Retina (tissue), 1 donor: ENCODE data around the gene GAS2L2.
"Not testable (repeated sequence)": the region's sequence is repeated elsewhere in the genome, so short reads cannot be mapped to it uniquely, and the experiment has no call there.

ENCODE experiments used
- DNase-seq: peaks from one replicate; pipeline ENCODE4 v3.0.0-alpha.2; 2016

GAS2L2 gene

DNA sequence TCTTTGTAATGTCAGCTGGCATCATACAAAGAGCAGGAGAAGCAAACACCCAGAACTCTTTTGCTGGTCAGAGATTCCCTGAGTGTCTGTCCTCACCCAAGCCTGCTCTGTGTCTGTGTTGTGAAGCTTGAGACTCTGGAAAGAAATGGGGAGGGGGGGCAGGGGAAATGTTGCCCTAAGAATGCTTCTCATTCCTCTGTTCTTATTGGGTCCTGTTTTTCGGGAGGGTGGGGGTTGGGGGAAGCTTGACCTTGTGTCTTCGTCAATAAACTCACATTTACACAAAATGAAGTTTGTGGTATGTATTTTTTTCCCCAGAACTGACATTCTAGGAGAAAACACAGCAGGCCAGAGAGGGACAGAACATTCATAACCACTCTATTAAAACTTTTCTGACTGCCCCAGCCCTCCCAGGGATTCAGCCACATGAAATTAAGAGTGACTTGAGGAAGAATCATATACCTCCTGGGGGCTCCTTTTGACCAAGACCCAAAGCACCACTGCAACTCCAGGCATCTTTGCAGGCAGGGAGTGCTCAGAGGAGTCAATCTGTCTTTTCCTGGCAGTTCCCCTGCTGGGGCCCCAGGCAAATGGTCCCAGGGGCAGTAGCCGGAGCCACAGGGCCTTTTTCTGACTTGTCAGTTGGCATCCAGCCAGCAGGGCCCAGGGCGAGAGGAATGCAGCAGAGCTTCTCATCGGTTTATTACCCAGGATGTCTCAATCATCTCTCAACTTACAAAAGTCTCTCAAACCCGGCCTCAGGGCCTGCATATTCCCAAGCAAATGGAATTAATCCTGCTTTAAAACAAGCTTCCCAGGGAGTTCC is 26.7 kb downstream of the GAS2L2 start:
- peak; percentile 44 for DNase-seq

DNA sequence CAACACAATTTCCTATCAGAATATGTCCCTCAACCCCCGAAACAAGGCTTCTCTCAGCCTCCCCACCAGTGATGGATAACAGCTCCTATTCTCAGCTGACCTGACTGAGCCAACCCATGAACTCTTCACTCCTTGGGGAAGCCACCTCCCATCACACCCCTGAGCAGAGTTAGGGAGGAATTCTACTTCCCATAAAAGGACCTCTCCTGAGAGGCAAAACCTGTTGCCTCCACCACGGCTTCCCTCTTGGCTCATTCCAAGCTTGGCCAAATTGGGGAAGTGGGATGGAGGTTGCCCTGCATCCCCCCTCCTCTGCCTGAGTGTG is 27.3 kb downstream of the GAS2L2 start:
- no peak for DNase-seq

DNA sequence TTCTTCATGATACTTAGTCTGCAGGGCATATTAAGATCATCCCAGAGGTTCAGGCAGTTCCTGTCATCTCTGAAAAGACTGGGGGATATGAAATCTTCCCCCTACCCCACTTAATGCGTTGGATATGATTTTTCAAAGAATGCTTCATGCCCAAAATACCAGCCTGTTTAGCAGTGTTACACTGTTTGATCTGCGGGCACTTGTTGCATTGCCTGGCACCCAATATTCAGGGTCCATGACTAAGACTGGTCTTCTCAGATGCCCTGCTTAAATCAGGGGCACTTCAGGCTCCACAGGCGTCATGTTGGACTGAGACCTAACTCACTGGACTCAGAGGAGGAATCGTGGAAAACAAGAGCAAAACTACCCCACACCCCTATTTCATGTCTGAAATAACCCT is 28.0 kb downstream of the GAS2L2 start:
- DNase-seq = no peak

DNA sequence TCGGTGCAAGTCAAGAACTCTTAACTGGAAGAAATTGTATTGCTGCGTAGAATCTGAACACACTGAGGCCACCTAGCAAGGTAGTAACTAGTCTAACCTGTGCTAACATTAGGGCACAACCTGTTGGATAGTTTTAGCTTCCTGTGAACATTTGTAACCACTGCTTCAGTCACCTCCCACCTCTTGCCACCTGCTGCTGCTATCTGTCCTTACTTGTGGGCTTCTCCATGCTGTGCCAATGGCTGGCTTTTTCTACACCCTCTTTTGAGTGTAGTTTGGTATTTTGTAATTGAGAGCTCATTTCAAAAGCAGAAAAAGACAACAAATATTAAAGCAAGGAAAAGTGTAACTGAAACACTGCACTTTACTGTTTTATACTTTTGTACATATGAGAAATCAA is 29.3 kb downstream of the GAS2L2 start:
- no peak for DNase-seq

DNA sequence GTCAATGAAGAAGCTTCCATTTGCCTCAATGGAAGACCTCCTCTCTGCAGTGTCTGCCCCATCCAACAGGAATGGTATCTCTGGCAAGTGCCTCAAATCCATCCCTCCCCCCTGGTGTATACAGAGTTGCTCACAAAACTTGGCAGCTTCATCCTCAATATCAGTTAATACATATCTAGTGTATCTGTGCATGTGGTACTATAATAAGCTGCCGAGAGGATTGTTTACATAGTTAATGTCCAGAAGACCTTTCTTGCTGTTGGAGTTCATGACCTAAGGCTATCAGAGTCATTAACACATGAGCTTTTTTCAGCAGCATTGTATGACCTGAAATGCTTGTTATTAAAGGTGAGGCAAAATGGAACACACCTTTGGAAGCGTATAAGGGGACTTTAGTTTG is 35.6 kb downstream of the GAS2L2 start:
- no peak for DNase-seq

DNA sequence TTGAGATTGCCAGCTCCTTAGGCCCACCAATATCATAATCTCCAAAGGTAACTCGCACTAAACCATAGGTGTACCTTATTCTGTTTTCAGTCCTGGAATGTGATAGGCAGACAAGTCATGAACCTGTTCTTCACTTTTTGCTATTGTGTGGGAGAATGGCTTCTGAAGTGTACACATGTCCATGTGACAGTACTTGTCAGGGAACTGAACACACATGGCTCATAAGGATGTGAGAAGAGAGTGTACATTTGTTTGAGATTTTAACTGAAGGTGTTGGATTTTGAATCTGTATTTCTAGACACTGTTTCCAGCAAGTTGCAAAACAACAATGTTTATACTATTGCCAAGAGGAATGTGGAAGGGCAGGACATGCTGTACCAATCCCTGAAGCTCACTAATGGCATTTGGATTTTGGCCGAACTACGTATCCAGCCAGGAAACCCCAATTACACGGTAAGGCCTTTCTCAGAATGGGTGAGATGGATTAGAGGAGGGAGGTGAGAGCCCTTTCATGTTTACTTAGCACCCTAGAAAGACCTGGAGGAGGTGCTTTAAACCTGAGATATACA is 36.1 kb downstream of the GAS2L2 start:
- DNase-seq = no peak

DNA sequence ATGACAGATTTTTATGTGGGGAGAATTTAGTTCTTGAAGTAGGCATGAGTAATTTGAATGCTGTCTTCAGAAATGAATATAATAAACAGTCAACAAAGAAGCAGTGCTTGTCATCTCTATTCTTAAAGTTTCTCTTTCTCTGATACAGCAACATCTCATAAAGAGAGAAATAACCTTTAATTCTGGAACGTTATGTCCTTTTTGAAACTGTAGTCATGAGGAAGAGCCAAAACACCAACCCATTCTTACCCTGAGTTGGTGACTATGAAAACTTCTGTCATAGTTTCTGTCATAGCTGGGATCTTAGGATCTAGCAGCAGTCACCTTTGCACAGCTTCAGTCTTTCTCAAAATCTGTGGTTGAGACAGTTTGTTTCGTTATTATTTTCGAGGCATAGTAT is 36.9 kb downstream of the GAS2L2 start:
- DNase-seq = no peak

DNA sequence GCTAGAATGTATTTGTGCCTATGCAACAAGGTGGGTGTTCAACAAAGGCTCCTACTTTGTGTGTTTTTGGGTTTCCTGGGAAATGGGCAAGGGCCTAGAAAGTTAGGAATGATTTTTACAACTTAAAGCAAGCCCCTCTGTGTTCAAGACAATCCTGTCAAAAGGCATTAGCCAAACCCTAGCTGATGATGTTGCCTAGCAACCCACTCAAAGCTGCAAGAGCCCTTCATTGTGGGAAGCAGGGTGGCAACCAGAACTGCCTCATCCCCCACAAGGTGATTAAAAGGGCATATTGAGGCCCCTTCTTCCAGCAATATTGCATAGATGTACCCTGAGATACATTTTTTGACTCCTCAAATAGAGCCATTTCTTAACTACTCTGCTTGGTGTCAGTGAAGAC is 37.6 kb downstream of the GAS2L2 start:
- DNase-seq = peak; percentile 89

DNA sequence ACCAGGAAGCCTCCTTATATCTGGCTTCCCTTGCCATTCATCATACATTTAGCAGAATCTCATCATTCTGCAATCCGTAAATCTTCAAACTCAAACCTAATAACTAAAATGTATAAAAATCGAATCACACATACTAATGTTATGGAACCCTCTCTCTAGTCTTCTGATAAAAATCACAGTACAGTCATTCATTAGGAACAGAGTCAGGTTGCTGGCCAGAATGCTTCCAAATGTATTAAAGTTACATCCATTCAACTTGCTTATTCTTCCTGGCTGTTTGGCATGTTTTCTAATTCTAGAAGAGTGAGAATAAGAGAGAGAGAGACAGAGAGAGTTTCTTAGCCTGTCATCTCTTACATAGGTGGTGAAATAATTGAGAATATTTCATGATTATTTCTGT is 38.1 kb downstream of the GAS2L2 start:
- DNase-seq = no peak

DNA sequence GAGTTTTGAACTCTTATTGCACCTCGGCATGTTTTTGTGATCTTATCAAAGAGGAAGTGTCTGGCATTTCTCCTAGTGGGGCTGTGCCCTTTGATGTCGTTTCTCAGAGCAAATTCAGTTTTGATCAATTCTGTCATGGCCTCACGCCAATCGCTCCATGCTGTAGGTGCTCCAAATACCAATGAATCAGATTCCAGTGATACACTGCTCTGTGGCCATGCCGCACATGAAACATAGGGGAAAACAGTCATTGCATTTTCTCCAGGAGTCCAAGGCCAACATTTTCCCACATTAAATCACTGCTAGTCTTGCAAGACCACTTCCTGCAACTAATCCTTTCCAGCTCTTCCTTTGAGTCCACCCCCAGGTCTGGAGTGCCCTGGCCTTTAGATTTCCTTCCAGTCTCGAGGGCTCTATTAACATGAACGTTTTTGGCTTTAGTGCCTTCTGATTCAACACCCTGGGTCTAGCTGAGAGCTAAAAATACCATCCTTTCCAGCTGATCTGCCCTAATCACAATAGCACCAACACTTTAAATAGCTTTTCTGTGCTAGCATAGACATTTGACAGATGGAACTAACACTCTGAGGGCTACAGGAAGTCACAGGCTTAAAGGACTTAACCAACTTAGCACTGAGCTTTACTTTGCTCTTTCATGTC is 39.8 kb downstream of the GAS2L2 start:
- no peak for DNase-seq

DNA sequence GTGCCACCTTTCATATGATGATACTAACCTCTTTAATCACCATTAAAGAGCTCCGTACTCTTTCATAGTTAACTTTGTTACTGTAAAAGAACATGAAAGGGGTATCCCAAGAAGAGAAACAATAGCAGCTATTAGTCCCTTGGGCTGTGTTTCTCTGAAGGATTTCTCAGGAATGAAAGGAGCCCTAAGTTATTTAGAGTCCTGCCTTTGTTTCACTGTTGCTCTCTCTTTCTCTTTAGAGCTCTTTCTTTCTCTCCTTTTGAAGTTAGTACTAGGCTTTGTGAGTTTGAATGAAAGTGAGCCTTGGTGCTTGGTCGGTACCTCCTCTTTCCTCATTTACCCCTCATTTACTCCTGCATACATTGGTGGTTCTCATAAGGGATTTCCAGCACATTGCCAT is 42.1 kb downstream of the GAS2L2 start:
- no peak for DNase-seq

DNA sequence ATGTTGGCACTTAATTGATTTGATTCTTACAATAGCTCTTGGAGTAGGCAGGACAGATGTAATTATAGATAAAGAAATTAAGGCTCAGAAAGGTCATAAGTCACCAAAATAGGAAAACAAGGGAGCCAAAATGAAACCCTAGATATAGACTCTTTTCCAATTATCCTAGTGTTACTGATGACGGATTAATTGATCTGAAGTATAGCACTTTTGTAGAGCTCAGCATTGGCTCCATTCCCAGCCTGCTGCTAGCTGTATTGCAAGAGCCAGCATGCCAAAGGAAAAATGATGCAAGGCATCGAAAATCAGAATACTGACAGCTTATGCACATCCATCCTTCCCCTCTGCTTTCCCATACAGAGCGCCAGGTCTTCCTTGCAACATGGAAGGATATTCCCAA is 43.2 kb downstream of the GAS2L2 start:
- no peak for DNase-seq

DNA sequence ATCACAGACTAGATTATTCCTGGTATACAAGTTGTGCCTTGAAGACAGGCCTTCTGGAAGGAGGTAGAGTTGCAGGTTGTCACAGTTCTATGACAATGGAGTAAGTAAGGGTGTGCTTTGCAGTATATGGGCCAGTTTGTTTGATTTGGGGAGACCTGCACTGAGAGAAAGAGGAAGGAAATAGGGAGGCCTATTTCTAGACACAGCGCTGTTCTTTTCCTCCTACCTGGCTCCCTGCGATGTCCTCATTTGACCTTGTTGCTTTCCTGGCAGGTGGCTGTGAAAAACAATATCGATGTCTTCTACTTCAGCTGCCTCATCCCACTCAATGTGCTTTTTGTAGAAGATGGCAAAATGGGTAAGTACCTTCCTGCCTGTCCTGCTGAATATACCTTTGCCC is 44.1 kb downstream of the GAS2L2 start:
- no peak for DNase-seq

DNA sequence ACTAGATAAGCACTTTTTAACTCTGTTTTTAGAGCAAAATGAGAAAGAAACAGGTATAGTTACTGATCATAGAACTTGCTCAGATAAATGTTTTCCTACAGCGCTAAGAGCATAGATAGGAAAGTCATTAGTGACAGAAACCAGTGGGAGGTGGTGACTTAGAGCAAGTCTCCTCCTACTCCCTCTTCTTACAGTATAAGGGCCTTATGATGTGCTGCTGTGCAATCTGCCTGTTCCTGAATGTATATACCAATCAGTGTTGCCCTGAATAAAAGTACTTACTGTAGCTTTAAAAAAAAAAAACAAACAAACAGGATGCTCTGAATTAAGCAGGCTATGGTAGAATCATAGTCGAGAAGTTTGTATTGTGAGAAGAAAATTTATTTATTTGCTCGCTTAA is 44.9 kb downstream of the GAS2L2 start:
- DNase-seq = no peak

DNA sequence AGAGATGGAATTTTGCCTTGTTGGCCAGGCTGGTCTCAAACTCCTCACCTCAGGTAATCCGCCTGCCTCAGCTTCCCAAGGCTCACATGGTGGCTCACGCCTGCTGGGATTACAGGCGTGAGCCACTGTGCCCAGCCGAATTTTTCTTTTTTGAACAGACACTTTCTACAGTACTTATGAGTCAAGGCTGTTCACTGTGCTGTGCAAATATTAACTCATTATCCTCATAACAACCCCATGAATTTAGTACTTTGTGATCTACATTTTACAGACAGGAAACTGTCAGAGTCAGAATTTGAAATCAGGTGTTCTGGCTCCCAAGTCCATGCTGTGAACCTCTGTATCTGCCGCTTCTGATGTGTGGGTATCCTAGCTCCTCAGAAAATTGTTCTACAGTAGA is 47.3 kb downstream of the GAS2L2 start:
- DNase-seq = no peak

DNA sequence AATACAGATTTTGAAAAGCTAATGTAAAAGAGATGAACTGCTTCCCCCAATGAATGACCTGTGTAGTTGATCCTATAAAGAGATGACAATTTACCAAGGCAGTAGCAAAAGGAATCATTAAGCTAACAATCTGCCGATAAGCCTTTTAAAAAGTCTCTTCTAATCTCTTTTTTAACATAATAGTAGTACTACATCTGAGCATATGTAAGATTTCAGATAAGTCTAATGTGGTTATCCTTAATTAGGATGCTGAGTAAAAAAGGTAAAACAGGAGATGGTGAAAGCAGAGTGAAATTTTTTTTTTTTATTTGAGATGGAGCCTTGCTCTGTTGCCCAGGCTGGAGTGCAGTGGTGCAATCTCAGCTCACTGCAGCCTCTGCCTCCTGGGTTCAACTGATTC is 47.8 kb downstream of the GAS2L2 start:
- DNase-seq = no peak

DNA sequence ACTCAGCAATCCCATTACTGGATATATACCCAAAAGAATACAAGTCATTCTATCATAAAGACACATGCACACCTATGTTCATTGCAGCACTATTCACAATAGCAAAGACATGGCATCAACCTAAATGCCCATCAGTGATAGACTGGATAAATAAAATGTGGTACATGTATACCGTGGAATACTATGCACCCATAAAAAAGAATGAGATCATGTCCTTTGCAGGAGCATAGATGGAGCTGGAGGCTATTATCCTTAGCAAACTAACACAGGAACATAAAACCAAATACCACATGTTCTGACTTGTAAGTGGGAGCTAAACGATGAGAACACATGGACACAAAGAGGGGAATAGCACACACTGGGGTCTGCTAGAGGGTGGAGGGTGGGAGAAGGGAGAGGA is 49.7 kb downstream of the GAS2L2 start:
- DNase-seq = not testable (repeated sequence)

DNA sequence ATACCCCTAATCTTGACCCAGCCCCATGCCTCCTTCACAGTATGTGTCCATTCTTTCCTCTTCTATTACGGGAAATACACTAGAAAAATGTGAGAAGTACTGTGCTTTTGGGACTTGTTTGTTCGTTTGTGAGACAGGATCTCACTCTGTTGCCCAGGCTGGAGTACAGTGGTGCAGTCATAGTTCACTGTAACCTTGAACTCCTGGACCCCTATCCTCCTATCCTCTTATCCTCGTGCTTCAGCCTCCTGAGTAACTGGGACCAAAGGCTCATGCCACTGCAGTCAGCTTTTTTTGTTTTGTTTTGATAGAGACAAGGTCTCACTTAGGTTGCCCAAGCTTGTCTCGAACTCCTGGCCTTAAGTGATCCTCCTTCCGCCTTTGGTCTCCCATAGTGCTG is 51.5 kb downstream of the GAS2L2 start:
- no peak for DNase-seq

DNA sequence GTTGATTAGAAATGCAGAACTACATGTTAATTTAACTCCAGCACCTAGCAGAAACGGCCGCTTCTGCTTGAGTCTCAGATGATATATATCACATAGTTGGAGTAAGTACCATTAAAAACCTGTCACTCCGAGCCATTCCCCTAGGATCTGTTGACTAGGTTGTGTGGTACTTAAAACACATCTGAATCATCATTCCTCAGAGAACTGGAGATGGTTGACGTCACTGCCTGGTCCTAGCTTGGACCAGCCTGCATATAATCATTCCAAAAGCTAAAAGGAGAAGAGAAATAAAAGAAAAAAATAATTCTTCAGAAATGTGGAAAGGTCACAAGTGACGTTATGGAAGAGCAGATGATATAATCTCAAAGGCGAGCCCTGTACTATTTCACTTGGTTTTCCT is 52.9 kb downstream of the GAS2L2 start:
- no peak for DNase-seq

DNA sequence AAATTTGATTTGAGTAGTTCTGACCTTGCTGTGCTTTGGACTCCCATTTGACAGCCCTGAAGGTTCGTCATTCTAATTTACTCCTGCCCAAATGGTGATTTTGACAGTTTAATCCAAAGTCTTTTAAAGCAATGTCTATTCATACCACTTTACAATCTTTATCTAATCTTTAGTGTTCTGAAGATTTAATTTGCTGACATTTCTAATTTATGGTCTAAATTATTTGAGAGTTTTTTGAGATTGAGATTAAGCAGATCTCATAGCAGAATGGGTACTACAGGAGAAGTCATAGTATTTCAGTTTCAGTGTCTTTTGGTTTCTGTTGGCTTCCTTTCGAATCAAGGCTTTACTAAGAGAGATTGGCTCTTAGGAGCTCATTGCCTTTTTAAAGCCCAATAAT is 54.2 kb downstream of the GAS2L2 start:
- DNase-seq = no peak

DNA sequence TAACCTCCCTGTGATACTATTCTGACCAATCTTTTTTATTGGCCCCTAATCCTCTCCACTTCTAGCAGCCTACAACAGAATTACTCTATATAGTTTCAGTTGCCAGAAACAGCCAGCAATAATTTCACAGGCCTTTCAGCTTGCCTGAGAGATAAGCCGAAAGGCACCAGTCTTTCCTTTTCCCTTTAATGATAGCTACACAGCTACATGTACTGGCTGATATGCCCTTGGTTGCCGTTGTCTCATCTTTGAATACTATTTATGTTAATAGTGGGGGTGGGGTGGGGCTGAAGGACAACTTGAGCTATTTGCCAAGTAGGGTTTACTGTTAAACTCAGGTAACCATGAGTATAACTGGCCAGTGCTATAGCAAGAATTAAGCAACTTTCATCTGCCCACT is 57.4 kb downstream of the GAS2L2 start:
- no peak for DNase-seq

DNA sequence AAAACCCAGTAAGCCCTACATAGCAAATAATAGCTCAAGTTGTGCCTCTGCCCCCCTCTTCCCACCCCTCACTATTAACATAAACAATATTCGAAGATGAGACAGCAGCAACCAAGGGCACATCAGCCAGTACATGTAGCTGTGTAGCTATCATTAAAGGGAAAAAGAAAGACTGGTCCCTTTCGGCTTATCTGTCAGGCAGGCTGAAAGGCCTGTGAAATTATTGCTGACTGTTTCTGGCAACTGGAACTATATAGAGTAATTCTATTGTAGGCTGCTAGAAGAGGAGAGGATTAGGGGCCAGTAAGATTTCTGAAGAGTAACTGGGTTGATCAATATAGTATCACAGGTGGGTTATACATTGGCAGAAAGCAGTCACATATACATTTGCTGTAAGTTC is 58.1 kb downstream of the GAS2L2 start:
- no peak for DNase-seq
